ENCODE results near the gene OGFOD3.

The OGFOD3 gene

DNA sequence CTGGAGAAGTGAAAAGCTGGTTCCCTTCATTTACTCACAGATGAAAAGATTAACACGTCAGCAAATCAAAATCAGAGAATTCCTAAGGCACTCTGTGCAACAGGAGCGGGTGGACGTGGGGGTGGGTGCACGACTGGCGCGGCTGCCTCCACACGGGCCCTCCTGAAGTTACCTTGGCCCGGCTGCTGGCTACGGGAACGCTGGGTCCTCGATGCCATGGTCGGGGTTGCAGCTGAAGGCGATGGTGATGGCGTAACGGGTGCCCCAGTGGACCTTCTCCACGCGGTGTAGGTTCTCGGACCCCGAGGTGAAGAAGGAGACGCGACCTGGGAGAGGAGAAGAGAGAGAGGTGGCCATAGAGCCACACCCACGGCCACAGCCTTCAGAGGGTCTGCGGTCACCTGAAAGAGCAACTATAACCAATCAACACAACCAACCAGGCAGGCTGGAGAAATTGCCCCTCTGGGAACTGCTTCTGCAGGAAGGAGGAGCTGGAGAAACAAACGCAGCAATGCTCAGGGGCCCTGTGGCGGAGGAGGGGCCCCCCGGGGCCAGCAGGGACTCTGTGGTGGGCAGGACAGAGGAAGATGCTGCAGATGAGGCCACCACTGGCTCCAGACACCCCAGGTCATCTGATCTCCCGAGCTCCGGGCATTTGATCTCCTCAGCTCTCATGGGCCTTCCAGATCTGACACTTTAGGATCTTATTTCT is 26.0 kb downstream of the OGFOD3 start:
- H3K36me3 ChIP-seq (ENCODE audit: control insufficient read depth, insufficient read depth, low read length) = no peaks in the 10 kb centered on the region; the same call in 1 of the 2 replicates
- no peak overlapping the region for H3K9ac ChIP-seq (ENCODE audit: low read depth, low read length)
- no peak overlapping the region for H3K27ac ChIP-seq (ENCODE audit: low read depth, low read length)
- no peaks in the 10 kb centered on the region for H3K4me1 ChIP-seq (ENCODE audit: control insufficient read depth, insufficient read depth, low read length)
- no peaks in the 10 kb centered on the region for H3K9me3 ChIP-seq (ENCODE audit: control insufficient read depth, insufficient read depth, low read length)
- H3K4me3 ChIP-seq (ENCODE audit: low read depth, low read length) = no peak overlapping the region
- H3K27me3 ChIP-seq (ENCODE audit: control insufficient read depth, insufficient read depth, low read length) = no peaks in the 10 kb centered on the region

DNA sequence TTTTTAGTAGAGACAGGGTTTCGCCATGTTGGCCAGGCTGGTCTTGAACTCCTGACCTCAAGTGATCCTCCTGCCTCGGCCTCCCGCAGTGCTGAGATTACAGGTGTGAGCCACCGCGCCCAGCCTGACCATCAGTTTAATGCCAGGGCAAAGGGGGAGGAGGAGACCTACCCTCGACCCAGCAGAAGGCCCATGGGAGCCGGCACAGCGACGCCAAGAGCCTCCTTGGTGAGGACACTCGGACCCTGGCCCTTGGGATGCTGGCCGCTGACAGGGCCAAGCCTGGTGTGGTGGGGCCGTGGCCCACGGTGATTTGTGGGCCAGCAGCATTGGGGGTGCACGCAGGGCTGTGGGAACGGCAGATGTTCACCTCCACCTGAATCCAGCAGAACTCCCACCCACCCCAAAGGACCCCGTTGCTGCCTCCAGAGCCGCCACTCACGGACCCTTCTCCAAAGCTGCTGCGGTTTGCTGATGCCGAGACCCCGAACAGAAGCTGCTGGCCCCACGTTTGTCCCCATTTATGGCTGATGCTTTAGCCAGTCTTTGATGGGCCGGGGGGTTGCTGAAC is 26.8 kb downstream of the OGFOD3 start:
- Histone ChIP-seq H3K36me3 (ENCODE audit: control insufficient read depth, insufficient read depth, low read length) (no peaks in the 10 kb centered on the region; the same call in 1 of the 2 replicates), H3K27me3 (ENCODE audit: control insufficient read depth, insufficient read depth, low read length) (no peaks in the 10 kb centered on the region), H3K4me3 (ENCODE audit: low read depth, low read length) (no peak overlapping the region), H3K4me1 (ENCODE audit: control insufficient read depth, insufficient read depth, low read length) (no peaks in the 10 kb centered on the region), H3K27ac (ENCODE audit: low read depth, low read length) (no peak overlapping the region), H3K9ac (ENCODE audit: low read depth, low read length) (no peak overlapping the region), H3K9me3 (ENCODE audit: control insufficient read depth, insufficient read depth, low read length) (no peaks in the 10 kb centered on the region)

DNA sequence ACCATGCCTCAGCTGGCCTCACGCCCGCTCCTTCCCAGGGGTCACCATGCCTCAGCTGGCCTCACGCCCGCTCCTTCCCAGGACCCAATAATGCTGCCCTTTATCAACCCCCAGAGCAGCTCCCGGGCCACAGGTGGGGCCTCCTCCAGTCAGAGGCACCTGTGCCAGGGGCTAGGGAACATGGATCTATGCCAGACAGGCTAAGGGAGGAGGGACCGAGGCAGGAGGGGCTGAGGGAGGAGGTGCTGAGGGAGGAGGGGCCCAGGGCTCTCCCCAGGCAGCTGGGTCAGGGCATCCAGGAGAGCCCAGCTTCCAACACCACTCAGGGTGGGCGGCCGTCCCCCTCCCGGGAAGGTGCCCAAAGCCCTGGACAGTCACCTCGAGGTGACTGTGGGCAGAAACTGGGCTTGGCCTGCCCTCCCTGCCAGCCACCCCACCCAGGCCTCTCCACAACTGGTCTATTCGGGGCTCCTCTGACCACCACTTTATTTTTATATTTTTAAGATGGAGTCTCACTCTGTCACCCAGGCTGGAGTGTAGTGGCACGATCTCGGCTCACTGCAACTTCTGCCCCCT is 27.4 kb downstream of the OGFOD3 start:
- no peak overlapping the region for H3K27ac ChIP-seq (ENCODE audit: low read depth, low read length)
- H3K36me3 ChIP-seq (ENCODE audit: control insufficient read depth, insufficient read depth, low read length) = no peaks in the 10 kb centered on the region; the same call in 1 of the 2 replicates
- no peak overlapping the region for H3K9ac ChIP-seq (ENCODE audit: low read depth, low read length)
- no peaks in the 10 kb centered on the region for H3K9me3 ChIP-seq (ENCODE audit: control insufficient read depth, insufficient read depth, low read length)
- no peak overlapping the region for H3K4me3 ChIP-seq (ENCODE audit: low read depth, low read length)
- H3K27me3 ChIP-seq (ENCODE audit: control insufficient read depth, insufficient read depth, low read length) = no peaks in the 10 kb centered on the region
- H3K4me1 ChIP-seq (ENCODE audit: control insufficient read depth, insufficient read depth, low read length) = no peaks in the 10 kb centered on the region

DNA sequence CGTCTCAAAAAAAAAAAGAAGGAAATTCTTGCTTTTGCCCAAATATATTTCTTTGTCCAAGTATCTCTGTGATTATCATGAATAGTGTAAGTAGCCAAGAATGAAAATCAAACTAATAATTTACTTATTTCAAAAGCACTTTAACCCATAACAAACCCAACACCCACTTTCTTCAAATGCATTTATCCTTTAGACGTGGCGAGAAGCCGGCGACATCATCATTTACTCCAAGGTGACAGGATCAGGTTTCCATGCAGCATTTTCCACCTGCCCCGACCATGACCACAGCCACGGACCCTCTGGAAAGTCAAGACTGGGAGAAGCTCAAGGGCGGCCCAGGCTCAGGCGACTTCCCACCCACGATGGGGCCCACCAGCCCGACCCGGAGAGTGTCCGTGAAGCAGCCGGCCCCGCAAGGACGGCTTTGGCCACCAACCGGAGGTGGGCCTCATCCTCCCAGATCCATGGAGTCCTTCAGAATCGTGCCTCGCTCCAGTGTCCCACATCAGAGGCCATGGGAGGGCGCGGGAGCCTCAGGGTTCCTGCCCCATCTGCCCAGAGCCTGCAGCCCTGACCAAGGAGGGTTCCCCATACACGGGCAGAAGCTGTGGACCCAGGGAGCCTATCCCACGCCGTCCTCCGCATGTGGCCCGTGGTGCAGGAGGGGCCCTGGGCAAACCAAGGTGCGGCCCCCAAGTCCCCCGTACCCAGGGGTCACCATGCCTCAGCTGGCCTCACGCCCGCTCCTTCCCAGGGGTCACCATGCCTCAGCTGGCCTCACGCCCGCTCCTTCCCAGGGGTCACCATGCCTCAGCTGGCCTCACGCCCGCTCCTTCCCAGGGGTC is 28.1 kb downstream of the OGFOD3 start:
- Histone ChIP-seq H3K9ac (ENCODE audit: low read depth, low read length) (no peak overlapping the region), H3K27ac (ENCODE audit: low read depth, low read length) (no peak overlapping the region)

DNA sequence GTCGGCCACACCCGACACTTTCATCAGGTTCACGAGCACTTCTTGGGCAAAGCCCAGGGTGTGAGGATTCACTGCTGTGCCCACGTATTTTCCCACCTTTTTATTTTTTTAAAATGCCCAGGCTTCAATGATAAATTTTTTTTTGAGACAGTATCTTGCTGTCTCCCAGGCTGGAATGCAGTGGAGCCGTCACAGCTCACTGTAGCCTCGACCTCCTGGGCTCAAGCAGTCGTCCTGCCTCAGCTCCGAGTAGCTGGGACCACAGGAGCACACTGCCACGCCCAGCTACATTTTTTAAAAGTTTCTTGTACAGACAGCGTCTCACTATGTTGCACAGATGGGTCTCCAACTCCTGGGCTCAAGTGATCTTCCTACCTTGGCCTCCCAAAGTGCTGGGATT is 29.0 kb downstream of the OGFOD3 start:
- Histone ChIP-seq H3K9ac (ENCODE audit: low read depth, low read length) (no peak overlapping the region), H3K27ac (ENCODE audit: low read depth, low read length) (no peak overlapping the region), H3K27me3 (ENCODE audit: control insufficient read depth, insufficient read depth, low read length) (no peaks in the 10 kb centered on the region), H3K4me1 (ENCODE audit: control insufficient read depth, insufficient read depth, low read length) (no peaks in the 10 kb centered on the region), H3K36me3 (ENCODE audit: control insufficient read depth, insufficient read depth, low read length) (no peaks in the 10 kb centered on the region; the same call in 1 of the 2 replicates), H3K9me3 (ENCODE audit: control insufficient read depth, insufficient read depth, low read length) (no peaks in the 10 kb centered on the region), H3K4me3 (ENCODE audit: low read depth, low read length) (no peak overlapping the region)

More for the DNA sequence above, 28.1 kb downstream of the OGFOD3 start:
- no peaks in the 10 kb centered on the region for H3K9me3 ChIP-seq (ENCODE audit: control insufficient read depth, insufficient read depth, low read length)
- no peaks in the 10 kb centered on the region for H3K27me3 ChIP-seq (ENCODE audit: control insufficient read depth, insufficient read depth, low read length)
- H3K4me3 ChIP-seq (ENCODE audit: low read depth, low read length) = no peak overlapping the region
- no peaks in the 10 kb centered on the region; the same call in 1 of the 2 replicates for H3K36me3 ChIP-seq (ENCODE audit: control insufficient read depth, insufficient read depth, low read length)
- no peaks in the 10 kb centered on the region for H3K4me1 ChIP-seq (ENCODE audit: control insufficient read depth, insufficient read depth, low read length)

DNA sequence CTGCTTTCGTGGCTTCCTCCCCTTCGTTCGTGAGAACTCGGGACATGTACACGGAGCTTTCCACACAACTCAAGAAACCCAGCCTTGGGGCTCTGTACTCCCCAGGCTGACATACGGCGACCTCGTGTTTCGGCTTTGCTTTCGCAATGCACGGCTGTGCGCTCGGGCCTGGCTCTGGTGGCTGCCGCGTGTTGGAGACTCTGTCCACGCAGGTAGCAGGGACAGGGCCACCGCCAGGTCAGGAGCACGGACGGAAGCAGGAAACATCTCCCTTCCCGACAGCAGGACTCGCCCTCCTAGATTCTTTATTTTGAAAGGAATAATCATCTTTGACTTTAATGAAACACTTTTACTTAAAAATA is 29.5 kb downstream of the OGFOD3 start:
- Histone ChIP-seq H3K9ac (ENCODE audit: low read depth, low read length) (no peak overlapping the region), H3K27me3 (ENCODE audit: control insufficient read depth, insufficient read depth, low read length) (no peaks in the 10 kb centered on the region), H3K36me3 (ENCODE audit: control insufficient read depth, insufficient read depth, low read length) (no peaks in the 10 kb centered on the region; the same call in 1 of the 2 replicates), H3K4me3 (ENCODE audit: low read depth, low read length) (no peak overlapping the region), H3K9me3 (ENCODE audit: control insufficient read depth, insufficient read depth, low read length) (no peaks in the 10 kb centered on the region), H3K4me1 (ENCODE audit: control insufficient read depth, insufficient read depth, low read length) (no peaks in the 10 kb centered on the region), H3K27ac (ENCODE audit: low read depth, low read length) (no peak overlapping the region)

DNA sequence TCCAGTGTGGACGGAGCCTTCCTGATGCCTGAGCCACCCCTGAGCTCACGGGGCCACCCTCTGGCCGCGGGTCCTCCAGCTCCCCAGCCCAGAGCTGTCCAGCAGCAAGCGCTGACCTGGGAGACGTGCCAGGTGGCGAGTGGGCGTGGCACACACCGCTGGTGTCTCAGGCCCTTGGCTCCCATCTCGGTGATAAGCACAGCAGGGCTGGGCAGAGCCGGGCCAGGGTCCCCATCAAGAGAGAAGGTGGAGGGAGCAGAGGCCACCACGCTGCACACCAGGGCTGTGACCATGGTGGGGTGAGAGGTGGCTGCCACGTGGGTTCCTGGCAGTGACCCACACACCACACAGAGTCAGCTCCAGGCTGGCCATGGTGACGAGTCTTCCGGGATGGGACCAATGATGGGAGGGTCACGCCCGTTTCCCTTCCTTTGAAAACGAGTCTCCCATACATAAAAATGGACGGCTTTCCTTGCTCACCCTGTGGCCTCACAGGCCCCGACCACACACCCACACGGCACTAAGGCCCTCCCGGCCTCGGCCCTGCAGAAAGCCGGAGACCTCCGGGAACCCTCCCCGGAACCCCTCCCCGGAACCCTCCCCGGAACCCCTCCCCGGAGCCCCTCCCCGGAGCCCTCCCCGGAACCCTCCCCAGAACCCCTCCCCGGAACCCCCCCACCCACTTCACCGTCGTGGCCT is 30.0 kb downstream of the OGFOD3 start:
- Histone ChIP-seq H3K4me3 (ENCODE audit: low read depth, low read length) (no peak overlapping the region), H3K27me3 (ENCODE audit: control insufficient read depth, insufficient read depth, low read length) (no peaks in the 10 kb centered on the region)

DNA sequence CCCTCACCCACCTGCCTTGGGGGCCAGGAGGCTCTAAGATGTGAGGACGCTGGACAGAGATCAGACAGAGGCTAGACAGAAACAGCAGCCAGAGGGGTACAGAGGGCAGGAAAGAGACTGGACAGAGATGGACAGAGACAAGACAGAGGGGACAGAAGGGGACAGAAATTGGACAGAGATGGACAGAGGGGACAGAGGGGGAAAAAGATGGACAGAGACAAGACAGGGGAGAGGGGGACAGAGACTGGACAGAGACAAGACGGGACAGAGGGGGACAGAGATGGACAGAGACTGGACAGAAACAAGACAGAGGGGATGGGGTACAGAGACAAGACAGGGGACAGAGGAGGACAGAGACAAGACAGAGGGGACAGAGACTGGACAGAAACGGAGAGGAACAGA is 30.7 kb downstream of the OGFOD3 start:
- Histone ChIP-seq H3K4me1 (ENCODE audit: control insufficient read depth, insufficient read depth, low read length) (no peaks in the 10 kb centered on the region), H3K4me3 (ENCODE audit: low read depth, low read length) (no peak overlapping the region), H3K9ac (ENCODE audit: low read depth, low read length) (no peak overlapping the region)

More for the DNA sequence above, 30.0 kb downstream of the OGFOD3 start:
- no peak overlapping the region for H3K27ac ChIP-seq (ENCODE audit: low read depth, low read length)
- no peak overlapping the region for H3K9ac ChIP-seq (ENCODE audit: low read depth, low read length)
- no peaks in the 10 kb centered on the region for H3K4me1 ChIP-seq (ENCODE audit: control insufficient read depth, insufficient read depth, low read length)
- H3K9me3 ChIP-seq (ENCODE audit: control insufficient read depth, insufficient read depth, low read length) = no peaks in the 10 kb centered on the region
- no peaks in the 10 kb centered on the region; the same call in 1 of the 2 replicates for H3K36me3 ChIP-seq (ENCODE audit: control insufficient read depth, insufficient read depth, low read length)

DNA sequence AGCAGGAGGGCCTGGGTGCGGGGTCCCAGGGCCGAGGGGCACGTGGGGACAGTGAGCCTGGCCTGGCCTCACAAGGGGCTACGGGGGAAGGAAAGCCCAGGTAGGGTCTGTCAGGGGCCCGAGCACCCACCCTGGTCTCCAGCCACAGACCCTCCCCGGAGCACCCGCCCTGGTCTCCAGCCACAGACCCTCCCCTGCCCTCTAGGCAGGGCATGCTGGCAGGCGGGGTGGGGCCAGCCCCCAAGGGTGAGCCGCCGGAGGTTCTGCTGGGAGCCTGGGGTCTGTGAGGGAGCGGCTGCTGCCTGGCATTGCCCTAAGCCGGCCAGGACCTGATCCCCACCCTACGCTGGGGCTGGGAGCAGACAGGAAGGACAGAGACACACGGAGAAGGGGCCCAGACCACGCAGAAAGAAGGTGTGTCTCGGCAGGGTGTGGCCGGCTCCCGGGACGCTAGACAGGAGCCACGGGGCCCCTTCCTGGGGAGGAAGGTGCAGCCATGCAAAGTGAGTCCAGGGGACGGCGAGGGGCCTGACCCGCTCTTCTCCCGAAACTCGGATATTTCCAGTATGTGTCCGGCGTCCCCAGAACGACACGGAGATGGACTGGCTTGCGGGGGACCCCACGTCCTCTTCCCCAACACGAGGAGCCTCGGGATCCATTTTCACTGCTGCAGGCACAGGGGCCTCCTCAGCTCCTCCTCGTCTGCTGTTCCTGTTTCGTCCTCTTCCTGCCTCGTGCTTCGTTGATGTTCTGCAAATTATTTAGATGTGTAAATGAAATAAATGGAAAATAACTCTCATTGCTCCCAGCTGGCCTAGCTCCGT is 31.3 kb downstream of the OGFOD3 start:
- Histone ChIP-seq H3K9ac (ENCODE audit: low read depth, low read length) (no peak overlapping the region), H3K9me3 (ENCODE audit: control insufficient read depth, insufficient read depth, low read length) (no peaks in the 10 kb centered on the region), H3K4me1 (ENCODE audit: control insufficient read depth, insufficient read depth, low read length) (no peaks in the 10 kb centered on the region), H3K27me3 (ENCODE audit: control insufficient read depth, insufficient read depth, low read length) (no peaks in the 10 kb centered on the region), H3K27ac (ENCODE audit: low read depth, low read length) (no peak overlapping the region), H3K36me3 (ENCODE audit: control insufficient read depth, insufficient read depth, low read length) (no peaks in the 10 kb centered on the region), H3K4me3 (ENCODE audit: low read depth, low read length) (no peak overlapping the region)

More for the DNA sequence above, 30.7 kb downstream of the OGFOD3 start:
- no peaks in the 10 kb centered on the region for H3K36me3 ChIP-seq (ENCODE audit: control insufficient read depth, insufficient read depth, low read length)
- H3K27ac ChIP-seq (ENCODE audit: low read depth, low read length) = no peak overlapping the region
- H3K27me3 ChIP-seq (ENCODE audit: control insufficient read depth, insufficient read depth, low read length) = no peaks in the 10 kb centered on the region
- no peaks in the 10 kb centered on the region for H3K9me3 ChIP-seq (ENCODE audit: control insufficient read depth, insufficient read depth, low read length)

Data from HUES48 (cell line).